ENCODE measurements around the gene DIPK1B. TPM values are rescaled to one million over a fixed set of nuclear protein-coding genes. Genes with fewer than 3 reads are reported as not detected.

Gene DIPK1B
- total and polyA plus RNA-seq, 2 experiments from 2014 or later = 18.7 to 60.0 TPM

GRCh38 chr9:136739509-136739908, 27.1 kb downstream of the DIPK1B start:
- Mint-ChIP-seq H3K4me1 (peaks cover 2% of the 10 kb centered on the region; the same call in 1 of the 3 replicates), H3K4me3 (no peak overlapping the region), H3K27ac (no peak overlapping the region), H3K27me3 (ENCODE audit: insufficient read depth, low read depth, poor library complexity) (peaks cover 14% of the 10 kb centered on the region), H3K9me3 (no peaks in the 10 kb centered on the region; the same call in 2 of the 3 replicates), H3K36me3 (ENCODE audit: low read depth) (no peaks in the 10 kb centered on the region)
- Histone ChIP-seq H3K4me2 (no peak overlapping the region), H4K20me1 (replicated peaks; ENCODE audit: insufficient read depth) (no peaks in the 10 kb centered on the region), H3K27me3 (ENCODE audit: insufficient read depth) (no peaks in the 10 kb centered on the region), H3K36me3 (ENCODE audit: insufficient read depth) (no peaks in the 10 kb centered on the region), H3K4me3 (no peak overlapping the region), H3F3A (replicated peaks; ENCODE audit: low read depth) (no peaks in the 10 kb centered on the region), H2AFZ (no peak overlapping the region), H3K79me2 (replicated peaks; ENCODE audit: insufficient read depth) (no peaks in the 10 kb centered on the region), H3K9me2 (ENCODE audit: insufficient read depth) (no peaks in the 10 kb centered on the region), H3K27ac (ENCODE audit: low read depth) (no peak overlapping the region), H3K4me1 (ENCODE audit: insufficient read depth) (no peaks in the 10 kb centered on the region)
- no peak for ATAC-seq
- DNase-seq (ENCODE audit: low spot score) = no peak
- no peak for TF ChIP-seq CTCF (conservative IDR thresholded peaks at IDR 0.05; ENCODE audit: low read depth in 2 of 2)
- no peak for TF ChIP-seq CREB1 (CRISPR knock-in tag; IDR thresholded peaks at IDR 0.05; ENCODE audit: low read depth)

- no peaks in the 10 kb centered on the region for H3K9me2 ChIP-seq (ENCODE audit: insufficient read depth)
- Mint-ChIP-seq H3K27me3 (ENCODE audit: insufficient read depth, low read depth, poor library complexity) (peaks cover 14% of the 10 kb centered on the region), H3K36me3 (ENCODE audit: low read depth) (no peaks in the 10 kb centered on the region), H3K4me1 (peaks cover 2% of the 10 kb centered on the region; the same call in 1 of the 3 replicates), H3K27ac (no peak overlapping the region), H3K4me3 (no peak overlapping the region), H3K9me3 (no peaks in the 10 kb centered on the region; the same call in 2 of the 3 replicates)
- no peaks in the 10 kb centered on the region for H3K27me3 ChIP-seq (ENCODE audit: insufficient read depth)
- H3F3A ChIP-seq (replicated peaks; ENCODE audit: low read depth) = no peaks in the 10 kb centered on the region
- no peak overlapping the region for H3K4me2 ChIP-seq
- no peaks in the 10 kb centered on the region for H3K36me3 ChIP-seq (ENCODE audit: insufficient read depth)
- ATAC-seq (no peak), DNase-seq (ENCODE audit: low spot score) (no peak)
- no peak overlapping the region for H3K4me3 ChIP-seq
- H3K4me1 ChIP-seq (ENCODE audit: insufficient read depth) = no peaks in the 10 kb centered on the region
- H2AFZ ChIP-seq = no peak overlapping the region
- no peak overlapping the region for H3K27ac ChIP-seq (ENCODE audit: low read depth)
- no peaks in the 10 kb centered on the region for H4K20me1 ChIP-seq (replicated peaks; ENCODE audit: insufficient read depth)
- H3K79me2 ChIP-seq (replicated peaks; ENCODE audit: insufficient read depth) = no peaks in the 10 kb centered on the region
- TF ChIP-seq EZH2phosphoT487 (IDR thresholded peaks at IDR 0.05; ENCODE audit: unreplicated experiment) (no peak), STAT1 (IDR thresholded peaks at IDR 0.05; ENCODE audit: unreplicated experiment) (no peak), POLR2AphosphoS5 (IDR thresholded peaks at IDR 0.05; ENCODE audit: low read depth) (no peak), CTCF (conservative IDR thresholded peaks at IDR 0.05; ENCODE audit: low read depth in 2 of 2) (no peak), ZNF462 (CRISPR knock-in tag; IDR thresholded peaks at IDR 0.05) (no peak), REST (IDR thresholded peaks at IDR 0.05; ENCODE audit: unreplicated experiment) (no peak), ZNF331 (CRISPR knock-in tag; IDR thresholded peaks at IDR 0.05; ENCODE audit: low read depth) (no peak)
Observed at GRCh38 chr9:136740069-136740468, 27.7 kb downstream of the DIPK1B start.

Data from GM23338 (cell line).